HG03354 (cell line): Measurements from ENCODE around the gene PLAU.
"Not testable (repeated sequence)": the region's sequence is repeated elsewhere in the genome, so short reads cannot be mapped to it uniquely, and the experiment has no call there.

Experiments
- ATAC-seq: cut with Tn5 transposase; IDR thresholded peaks from one replicate; pipeline ENCODE4 v1.9.1; 2021; ENCODE audit warnings: mild to moderate bottlenecking; ENCODE audit not compliant: unreplicated experiment, poor library complexity, severe bottlenecking

PLAU gene

DNA sequence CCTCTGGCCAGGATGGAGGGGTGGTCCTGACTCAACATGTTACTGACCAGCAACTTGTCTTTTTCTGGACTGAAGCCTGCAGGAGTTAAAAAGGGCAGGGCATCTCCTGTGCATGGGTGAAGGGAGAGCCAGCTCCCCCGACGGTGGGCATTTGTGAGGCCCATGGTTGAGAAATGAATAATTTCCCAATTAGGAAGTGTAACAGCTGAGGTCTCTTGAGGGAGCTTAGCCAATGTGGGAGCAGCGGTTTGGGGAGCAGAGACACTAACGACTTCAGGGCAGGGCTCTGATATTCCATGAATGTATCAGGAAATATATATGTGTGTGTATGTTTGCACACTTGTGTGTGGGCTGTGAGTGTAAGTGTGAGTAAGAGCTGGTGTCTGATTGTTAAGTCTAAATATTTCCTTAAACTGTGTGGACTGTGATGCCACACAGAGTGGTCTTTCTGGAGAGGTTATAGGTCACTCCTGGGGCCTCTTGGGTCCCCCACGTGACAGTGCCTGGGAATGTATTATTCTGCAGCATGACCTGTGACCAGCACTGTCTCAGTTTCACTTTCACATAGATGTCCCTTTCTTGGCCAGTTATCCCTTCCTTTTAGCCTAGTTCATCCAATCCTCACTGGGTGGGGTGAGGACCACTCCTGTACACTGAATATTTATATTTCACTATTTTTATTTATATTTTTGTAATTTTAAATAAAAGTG is 6.0 kb downstream of the PLAU start:
- ATAC-seq: no peak

DNA sequence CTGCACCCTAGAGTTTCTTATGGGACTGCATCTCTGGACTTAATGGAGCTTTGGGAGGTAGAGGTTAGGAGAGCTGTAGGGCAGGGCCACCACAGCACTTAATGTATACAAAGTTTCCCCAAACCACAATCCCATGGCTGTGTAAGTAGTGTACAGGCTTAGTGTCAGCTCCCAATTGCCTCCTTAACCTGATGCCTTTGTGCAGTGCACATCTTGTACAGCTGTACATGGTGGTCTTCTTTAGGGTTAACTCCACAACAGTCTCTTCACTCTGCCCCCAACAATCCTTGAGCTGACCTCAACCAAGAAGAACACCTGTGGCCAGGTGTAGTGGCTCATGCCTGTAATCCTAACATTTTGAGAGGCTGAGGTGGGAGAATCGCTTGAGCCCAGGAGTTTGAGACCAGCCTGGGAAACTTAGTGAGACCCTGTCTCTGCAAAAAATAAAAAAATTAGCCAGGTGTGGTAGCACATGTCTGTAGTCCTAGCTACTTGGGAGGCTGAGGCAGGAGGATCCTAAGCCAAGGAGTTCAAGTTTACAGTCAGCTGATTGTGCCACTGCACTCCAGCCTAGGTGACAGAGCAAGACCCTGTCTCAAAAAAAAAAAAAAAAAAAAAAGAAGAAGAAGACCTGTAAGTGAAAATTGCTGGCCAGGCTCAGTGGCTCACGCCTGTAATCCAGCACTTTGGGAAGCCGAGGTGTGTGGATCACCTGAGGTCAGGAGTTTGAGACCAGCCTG is 6.8 kb downstream of the PLAU start:
- ATAC-seq: no peak

DNA sequence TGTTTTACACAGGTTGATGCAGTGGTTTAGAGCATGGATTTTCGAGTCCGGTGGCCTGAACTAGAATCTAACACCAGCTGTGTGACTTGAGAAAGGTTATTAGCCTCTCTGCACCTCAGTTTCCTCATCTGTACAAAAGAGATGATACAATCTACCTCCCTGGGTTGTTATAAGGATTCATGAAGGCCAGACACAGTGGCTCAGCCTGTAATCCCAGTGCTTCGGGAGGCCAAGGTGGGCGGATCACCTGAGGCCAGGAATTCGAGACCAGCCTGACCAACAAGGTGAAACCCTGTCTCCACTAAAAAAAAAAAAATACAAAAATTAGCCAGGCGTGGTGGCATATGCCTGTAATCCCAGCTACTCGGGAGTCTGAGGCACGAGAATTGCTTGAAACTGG is 8.5 kb downstream of the PLAU start:
- ATAC-seq: not testable (repeated sequence)

DNA sequence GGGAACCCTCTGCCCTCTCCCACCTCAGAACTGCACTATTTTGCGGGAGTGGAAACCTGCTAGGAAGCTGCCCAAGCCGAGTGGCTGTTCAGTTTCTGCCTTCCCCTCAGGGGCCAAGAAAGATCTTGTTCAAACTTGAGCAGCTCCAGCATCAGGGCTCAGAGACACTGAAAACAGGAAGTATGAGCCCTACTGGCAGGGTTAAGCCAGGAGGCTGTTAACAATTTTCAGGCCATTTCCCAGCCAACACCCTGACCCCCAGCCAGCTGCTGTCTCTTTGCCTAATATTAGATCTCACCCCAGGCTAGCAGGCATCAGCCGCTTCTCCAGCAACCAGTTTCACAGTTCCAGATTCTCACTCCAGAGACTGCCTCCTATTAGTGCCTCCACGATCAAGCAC is 9.2 kb downstream of the PLAU start:
- ATAC-seq: peak; percentile 53

DNA sequence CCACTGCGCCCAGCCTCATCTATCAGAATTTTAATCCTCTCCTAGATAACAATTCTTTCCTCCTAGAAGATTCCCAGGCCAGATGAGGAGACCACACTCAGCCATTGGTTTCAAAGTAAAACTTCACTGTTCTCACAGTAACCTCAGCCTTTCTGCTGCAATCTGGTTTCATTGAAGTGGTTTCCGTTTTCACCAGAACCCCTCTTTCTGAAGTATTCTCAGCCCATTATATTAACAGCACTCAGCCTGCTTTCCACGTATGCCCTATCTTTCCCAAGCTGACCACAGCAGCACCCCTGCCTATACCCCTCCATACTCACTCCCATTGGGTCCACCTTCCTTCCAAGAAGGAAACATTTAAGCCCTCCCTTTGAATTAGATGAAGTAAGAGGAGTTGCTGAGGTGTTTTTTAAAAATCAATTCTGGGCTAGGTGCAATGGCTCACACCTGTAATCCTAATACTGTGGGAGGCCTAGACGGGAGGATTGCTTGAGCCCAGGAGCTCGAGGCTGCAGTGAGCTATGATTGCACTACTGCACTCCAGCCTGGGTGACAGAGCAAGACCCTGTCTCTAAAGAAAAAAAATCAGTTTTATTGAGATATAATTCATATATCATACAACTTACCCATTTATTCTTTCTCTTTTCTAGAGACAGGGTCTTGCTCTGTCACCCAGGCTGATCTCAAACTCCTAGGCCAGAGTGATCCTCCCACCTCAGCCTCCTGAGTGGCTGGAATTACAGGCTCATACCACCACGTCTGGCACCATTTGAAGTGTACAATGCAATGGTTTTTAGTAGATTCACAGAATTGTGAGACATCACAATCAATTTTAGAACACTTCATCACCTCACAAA is 11.3 kb downstream of the PLAU start:
- ATAC-seq: no peak

DNA sequence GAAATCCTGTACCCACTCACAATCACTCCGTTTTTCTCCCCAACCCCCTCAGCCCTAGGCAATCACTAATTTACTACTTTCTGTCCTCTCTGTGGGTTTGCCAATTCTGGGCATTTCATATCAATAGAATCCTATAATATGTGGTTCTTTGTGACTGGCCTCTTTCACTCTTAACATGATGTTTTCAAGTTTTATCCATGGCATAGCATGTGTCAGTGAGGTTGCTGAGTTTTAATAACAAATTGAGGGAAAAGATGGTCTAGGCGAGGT is 11.9 kb downstream of the PLAU start:
- no peak for ATAC-seq

DNA sequence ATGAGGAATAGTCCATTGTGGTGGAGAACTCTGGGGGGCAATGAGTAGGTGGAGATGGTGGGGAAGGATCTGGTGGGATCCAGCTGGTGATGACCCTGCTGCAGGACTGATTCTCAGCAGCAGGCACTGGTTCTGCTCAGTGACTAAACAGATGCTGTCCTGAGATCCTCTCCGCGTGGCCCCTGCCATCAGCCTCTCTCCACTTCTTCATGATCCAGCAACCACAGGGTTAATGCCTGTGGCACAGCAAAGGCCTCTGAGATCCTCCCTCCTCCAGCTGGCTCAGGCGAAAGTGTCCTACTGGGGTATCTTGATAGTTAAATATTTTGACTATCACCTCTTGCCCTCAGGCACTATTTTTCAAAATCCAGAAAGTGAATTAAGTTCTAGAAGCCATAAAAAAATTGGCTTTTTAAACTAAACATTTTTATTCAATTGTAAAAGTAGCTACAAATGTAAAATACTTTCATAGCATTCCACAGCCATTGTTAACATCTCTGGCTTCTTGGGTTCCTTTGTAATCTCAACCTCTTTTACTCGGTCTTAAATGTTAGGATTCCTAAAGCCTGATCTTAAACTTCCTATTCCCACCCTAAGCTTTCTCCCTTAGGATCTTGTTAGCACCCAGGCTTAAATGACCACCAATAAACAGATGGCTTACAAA is 13.1 kb downstream of the PLAU start:
- no peak for ATAC-seq

DNA sequence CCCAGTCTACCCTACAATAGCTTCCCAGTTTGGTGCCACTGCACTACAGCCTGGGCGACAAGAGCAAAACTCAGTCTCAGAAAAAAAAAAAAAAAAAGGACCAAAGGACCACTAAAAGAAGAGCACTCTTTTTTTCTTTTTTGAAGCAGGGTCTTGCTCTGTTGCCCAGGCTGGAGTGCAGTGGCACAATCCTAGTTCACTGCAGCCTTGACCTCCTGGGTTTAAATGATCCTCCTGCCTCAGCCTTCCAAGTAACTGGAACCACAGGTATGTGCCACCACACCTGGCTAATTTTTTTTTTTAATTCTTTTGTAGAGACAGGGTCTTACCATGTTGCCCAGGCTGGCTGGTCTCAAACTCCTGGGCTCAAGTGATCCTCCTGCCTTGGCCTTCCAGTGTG is 14.0 kb downstream of the PLAU start:
- ATAC-seq: no peak

DNA sequence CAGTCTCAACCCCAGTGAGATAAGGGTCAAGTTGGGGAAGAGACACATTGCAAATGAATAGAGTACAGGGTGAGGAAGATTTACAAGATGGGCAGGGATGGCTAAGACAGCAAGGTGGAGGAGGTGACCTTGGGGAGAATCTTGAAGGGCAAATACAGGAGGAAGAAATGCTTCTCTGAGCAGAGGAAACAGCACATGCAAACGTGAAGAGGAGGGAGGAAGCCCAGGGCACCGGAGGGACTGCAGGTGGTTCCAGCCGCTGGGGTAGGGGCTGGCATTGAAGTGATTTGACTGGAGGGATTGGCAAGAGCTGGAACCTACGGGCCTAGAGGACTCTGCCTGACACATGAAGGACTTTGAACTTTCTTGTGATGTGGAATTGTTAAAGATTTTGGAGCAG is 14.6 kb downstream of the PLAU start:
- ATAC-seq: no peak

DNA sequence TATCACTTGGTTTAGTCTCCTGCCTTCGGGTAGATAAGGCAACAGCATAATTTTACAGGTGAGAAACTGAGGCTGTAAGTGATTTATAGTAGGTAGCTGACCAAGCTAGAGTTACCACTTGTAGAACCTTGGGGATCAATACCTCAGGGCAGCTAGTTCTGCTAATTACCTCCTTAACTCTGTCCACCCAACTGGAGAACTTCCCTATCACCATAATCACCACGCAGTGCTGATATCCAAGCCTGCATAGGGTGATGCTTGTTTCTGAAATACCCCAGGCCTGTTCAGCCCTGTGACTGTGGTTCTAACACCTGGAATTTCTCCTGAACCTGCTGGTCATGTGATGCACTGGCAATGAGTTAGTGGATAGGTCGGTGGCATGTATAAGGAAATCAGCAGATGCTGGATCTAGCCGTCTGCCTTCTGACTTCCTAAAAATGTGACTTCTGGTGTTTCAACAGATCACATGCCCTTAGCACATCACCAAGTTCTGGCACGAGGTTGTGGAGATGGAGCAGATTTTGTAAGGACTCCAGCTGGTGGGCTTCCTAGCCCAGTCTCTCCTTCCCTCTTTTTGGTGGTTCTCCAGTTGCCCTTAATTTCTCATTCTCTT is 15.3 kb downstream of the PLAU start:
- no peak for ATAC-seq

DNA sequence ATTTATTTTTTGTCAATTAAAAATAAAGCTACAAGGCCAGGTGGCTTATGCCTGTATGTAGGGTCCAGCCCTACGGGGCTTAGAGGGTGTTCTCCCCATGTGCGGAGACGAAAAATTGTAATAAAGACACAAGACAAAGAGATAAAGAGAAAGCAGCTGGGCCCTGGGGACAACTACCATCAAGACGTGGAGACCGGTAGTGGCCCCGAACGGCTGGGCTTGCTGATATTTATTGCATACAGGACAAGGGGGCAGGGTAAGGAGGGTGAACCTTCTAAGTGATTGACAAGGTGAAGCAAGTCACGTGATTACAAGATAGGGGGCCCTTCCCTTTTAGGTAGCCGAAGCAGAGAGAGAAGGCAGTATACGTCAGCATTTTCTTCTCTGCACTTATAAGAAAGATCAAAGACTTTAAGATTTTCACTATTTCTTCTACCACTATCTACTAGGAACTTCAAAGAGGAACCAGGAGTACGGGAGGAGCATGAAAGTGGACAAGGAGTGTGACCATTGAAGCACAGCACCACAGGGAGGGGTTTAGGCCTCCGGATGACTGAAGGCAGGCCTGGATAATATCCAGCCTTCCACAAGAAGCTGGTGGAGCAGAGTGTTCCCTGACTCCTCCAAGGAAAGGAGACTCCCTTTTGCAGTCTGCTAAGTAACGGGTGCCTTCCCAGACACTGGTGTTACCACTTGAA is 19.8 kb downstream of the PLAU start:
- ATAC-seq: not testable (repeated sequence)

DNA sequence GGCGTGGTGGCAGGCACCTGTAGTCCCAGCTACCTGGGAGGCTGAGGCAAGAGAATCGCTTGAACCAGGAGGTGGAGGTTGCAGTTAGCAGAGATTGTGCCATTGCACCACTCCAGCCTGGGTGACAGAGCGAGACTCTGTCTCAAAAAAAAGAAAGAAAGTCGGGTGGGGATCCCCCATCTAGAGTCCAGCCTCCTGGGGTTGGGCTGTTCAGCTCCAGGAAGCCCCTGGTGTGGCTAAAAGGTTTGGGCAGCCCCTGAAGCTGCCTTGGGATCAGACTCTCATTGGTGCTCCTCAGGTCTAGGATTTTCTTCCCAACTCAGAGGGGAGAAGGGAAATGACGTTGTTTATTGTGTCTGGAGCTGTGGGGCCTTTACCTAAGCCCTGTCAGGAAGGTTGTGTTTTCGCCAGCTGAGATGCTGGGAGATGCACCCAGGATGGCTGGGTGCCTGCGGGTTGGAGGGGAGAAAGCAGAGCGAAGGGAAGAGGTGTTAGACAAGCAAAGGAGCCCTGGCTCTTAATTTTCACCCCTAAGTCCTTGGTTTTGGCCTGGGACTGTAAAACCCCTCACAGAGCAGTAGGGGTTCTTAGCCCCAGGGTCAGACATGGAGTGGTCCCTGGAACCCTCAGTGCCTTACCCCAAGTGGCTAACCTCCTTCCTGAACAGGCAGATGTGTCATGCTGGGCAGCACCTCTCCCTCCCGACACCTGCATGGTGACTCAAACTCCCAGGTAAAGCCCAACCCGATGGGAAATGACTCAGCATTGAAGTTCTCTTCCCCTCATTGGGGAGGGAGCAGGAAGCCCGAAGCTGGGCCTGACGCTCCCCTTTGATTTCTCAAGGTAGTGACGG is 21.1 kb downstream of the PLAU start:
- peak; percentile 60 for ATAC-seq

DNA sequence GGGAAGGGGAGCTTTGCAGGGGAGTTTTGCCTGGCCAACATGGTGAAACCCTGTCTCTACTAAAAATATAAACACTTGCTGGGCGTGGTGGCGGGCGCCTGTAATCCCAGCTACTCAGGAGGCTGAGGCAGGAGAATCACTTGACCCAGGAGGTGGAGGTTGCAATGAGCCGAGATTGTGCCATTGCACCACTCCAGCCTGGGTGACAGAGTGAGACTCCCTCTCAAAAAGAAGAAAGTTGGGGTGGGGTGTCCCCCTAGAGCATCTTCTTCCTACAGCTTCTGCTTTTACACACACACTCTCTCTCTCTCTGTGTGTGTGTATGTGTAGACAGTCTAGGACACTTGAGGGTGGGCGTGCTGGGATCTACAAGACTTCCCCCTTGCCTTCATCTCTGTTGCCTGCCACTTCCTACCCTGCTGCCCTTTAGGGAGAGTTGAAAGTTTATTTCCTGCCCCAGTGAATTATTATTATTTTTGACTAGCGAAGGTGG is 21.7 kb downstream of the PLAU start:
- no peak for ATAC-seq

DNA sequence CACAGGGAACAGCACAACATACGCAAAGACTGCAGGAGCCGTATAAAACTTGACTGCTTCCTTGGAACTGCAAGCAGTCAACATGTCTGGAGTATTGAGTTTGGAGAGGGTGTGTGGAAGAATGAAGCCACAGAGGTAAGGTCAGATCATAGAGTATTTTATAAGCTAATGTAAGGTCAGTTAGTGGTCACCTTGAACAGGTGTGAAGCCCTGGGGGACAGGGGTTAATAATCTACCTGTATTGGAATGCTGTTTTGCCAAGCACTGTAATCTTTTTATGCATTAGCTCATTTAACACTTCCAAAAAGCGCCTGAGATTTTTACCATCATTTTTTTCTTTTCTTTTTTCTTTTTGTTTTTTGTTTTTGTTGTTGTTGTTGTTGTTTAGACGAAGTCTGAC is 23.1 kb downstream of the PLAU start:
- no peak for ATAC-seq

DNA sequence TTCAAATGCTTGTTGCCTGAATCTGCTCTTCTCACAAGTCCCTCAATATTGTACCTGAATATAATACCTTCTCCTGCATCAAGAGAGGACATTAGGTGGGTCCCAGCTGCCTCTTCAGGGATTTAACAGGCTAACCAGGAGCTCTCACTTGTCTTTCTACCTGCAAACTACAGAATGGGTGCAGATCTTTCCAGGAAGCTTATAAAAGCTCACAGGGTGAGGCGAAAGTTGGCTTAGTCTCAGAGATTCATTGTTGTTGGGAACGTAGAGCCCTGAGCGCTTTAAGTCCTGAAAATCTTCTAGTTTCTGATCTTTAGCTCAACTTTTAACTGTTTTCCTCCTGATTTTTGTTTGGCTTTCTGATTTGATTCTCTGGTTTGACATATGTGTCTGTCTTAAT is 25.0 kb downstream of the PLAU start:
- no peak for ATAC-seq

DNA sequence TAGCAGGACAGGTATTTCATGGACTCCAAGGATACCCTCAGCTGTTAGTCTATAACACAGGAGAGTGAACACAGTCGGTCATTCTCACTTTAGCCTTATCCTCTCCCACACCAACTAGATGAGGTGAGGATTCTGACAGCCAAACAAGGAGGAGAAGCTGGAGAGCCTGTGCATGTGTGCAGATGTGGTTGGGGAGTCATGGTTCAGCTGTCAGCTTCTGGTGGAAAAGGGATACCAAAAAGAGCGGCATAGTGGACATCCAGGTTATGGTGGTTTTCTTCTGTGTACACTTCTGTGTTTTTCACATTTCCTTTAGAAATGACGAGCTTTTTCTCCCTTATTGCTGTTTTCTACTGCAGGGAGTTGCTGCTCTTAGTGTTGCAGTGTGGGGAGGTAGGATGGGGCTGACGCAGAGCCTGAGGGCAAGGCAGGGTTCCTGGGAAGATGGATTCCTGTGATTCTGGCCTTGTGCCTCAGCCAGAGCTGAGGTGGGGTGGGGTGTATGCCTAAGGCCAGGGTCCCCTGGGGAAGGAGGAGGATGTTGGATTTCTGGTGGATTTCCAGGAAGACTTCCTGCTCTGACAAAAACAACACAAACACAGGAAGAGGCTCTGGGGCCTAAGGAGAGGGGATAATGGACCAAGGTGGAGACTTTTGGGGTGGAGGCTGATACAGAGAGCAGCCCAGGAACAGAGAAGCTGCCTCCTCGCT is 26.6 kb downstream of the PLAU start:
- no peak for ATAC-seq

DNA sequence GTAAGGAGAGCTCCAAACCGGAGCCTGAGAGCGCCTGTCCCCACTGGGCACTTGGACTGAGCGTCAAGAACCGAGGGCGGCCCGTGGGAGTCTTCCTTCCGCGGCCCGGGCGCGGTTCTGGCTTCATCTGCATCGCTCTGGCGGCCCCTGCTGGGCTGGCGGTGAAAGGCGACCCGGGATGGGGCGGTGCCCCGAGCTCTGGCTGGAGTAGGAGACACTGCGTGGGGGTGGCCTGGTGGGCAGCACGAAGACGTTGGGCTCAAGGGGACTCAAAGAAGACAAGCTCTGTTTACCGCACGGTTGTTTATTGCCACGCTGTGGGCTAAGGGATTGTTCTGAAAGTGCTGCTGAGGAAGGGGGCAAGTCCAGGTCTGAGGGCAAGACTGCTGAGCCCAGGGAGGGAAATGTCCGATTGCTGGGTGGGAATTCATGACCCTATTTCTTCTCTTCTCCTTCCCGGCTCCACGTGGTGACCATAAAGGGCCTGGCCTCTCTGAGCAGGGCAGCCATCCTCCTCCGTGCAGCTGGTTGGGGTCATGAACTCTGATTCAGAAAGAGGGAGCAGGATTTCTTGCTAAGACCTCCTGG is 29.8 kb downstream of the PLAU start:
- peak; percentile 87 for ATAC-seq
